K562 (cell line): Measurements from ENCODE around the gene CBFA2T2. TPM values are rescaled to one million over a fixed set of nuclear protein-coding genes. Genes with fewer than 3 reads are reported as not detected.

Experiments used
- ATAC-seq: fragments of 200-7000 bp; cut with Tn5 transposase; 3 replicates; pipeline ENCODE4 v1.9.1; 2020; ENCODE audit warnings: moderate library complexity
- BruUV-seq: library from RNA; stranded (reverse); fragments of 400-500 nt; replicated peaks from 2 replicates; lab custom pipeline; 2021; lab: Mats Ljungman, UMichigan
- CTCF ChIA-PET: fragments of 300-600 bp; formaldehyde crosslinking; extraction: SDS; loops from one replicate; lab custom pipeline; 2021; ENCODE audit warnings: low intra/inter-chr PET ratio; lab: Yijun Ruan, JAX
- POLR2A ChIA-PET: fragments of 300-600, 350-650 bp; sonication (Branson Sonifier 250); formaldehyde crosslinking; extraction: SDS; loops from one replicate; lab custom pipeline; 2021; ENCODE audit warnings: antibody characterized with exemption, inconsistent platforms; lab: Yijun Ruan, JAX
- DNase-seq, 4 experiments: peaks; one replicate each; pipeline versions ENCODE4 v3.0.0 to v3.0.0-alpha.2; 2011 to 2018; ENCODE audit warnings: low spot score in 3 of 4, mixed read lengths in 3 of 4; ENCODE audit errors: extremely low read depth in 1 of 4
- FAIRE-seq: peaks from 2 replicates; lab custom pipeline; 2011; peaks lifted over from hg19 to GRCh38; lab: Jason Lieb, UNC
- H2AFZ ChIP-seq: 2 replicates; pipeline ENCODE4 v1.6.0; 2011; ENCODE audit warnings: low read depth, low read length, control low read depth, inconsistent platforms
- H3K27ac ChIP-seq: fragments of 200-600 bp; 3 replicates; pipeline ENCODE4 v1.8.0; 2011; ENCODE audit warnings: low read depth, mild to moderate bottlenecking, control low read depth, inconsistent platforms, low read length, moderate library complexity, mixed read lengths; ENCODE audit errors: extremely low read depth
- H3K27me3 ChIP-seq, 2 experiments: fragments of 300-600 bp in 1 of 2; 2 replicates in 1 of 2; 3 replicates in 1 of 2; pipeline versions ENCODE4 v1.6.0 to v1.8.0; 2011; ENCODE audit warnings: inconsistent platforms in 2 of 2, low read length in 2 of 2, mild to moderate bottlenecking in 1 of 2, mixed read lengths in 1 of 2, moderate library complexity in 1 of 2; ENCODE audit not compliant: control insufficient read depth in 2 of 2, insufficient read depth in 2 of 2
- H3K36me3 ChIP-seq: fragments of 300-600 bp; 3 replicates; pipeline ENCODE4 v1.8.0; 2011; ENCODE audit warnings: mild to moderate bottlenecking, low read length, inconsistent platforms; ENCODE audit not compliant: control insufficient read depth, insufficient read depth
- H3K4me1 ChIP-seq, 2 experiments: fragments of 200-600 bp in 1 of 2; replicated peaks in 1 of 2; 2 replicates in 1 of 2; 3 replicates in 1 of 2; pipeline versions ENCODE4 v1.5.1 to v1.8.0; 2011; ENCODE audit warnings: inconsistent platforms in 2 of 2, low read length in 2 of 2, mild to moderate bottlenecking in 1 of 2, mixed read lengths in 1 of 2, moderate library complexity in 1 of 2; ENCODE audit not compliant: control insufficient read depth in 2 of 2, insufficient read depth in 2 of 2
- H3K4me2 ChIP-seq: 2 replicates; pipeline ENCODE4 v1.6.1; 2011; ENCODE audit warnings: low read length, control low read depth, inconsistent platforms, mixed read lengths; ENCODE audit not compliant: insufficient read depth
- H3K4me3 ChIP-seq: fragments of 200-600 bp; sonication (generic), shearing (Covaris generic); 2 replicates; pipeline ENCODE4 v1.5.1; 2016; ENCODE audit warnings: control low read depth, inconsistent platforms
- H3K79me2 ChIP-seq: fragments of 200-600 bp; 3 replicates; pipeline ENCODE4 v1.8.0; 2011; ENCODE audit warnings: low read length, inconsistent platforms; ENCODE audit not compliant: control insufficient read depth, insufficient read depth
- H3K9ac ChIP-seq, 2 experiments: 2 replicates each; pipeline versions ENCODE4 v1.6.0 to v1.6.1; 2011; ENCODE audit warnings: low read depth in 2 of 2, low read length in 2 of 2, control low read depth in 1 of 2, inconsistent platforms in 1 of 2, mild to moderate bottlenecking in 1 of 2, mixed read lengths in 1 of 2; ENCODE audit not compliant: insufficient read depth in 1 of 2
- H3K9me1 ChIP-seq: one replicate; pipeline ENCODE4 v1.6.0; 2011; ENCODE audit warnings: inconsistent platforms, mild to moderate bottlenecking, low read length, moderate library complexity; ENCODE audit not compliant: control insufficient read depth, insufficient read depth
- H3K9me3 ChIP-seq: replicated peaks from 2 replicates; pipeline ENCODE4 v1.5.1; 2011; ENCODE audit warnings: low read depth, low read length, inconsistent platforms; ENCODE audit not compliant: control insufficient read depth, insufficient read depth
- H4K20me1 ChIP-seq: replicated peaks from 2 replicates; pipeline ENCODE4 v1.6.1; 2011; ENCODE audit warnings: low read length, inconsistent platforms, mixed read lengths; ENCODE audit not compliant: control insufficient read depth, insufficient read depth
- CEBPB ChIP-seq: fragments of 450-650 bp; IDR thresholded peaks from 2 replicates; pipeline ENCODE4 v1.6.1; 2016; ENCODE audit warnings: missing genetic modification characterization, missing compliant biosample characterization
- CHCHD3 ChIP-seq: fragments of 250-450 bp; sonication (Bioruptor Pico); IDR thresholded peaks from 2 replicates; pipeline ENCODE4 v2.1.2; 2022; ENCODE audit warnings: mild to moderate bottlenecking
- HNRNPK ChIP-seq: fragments of 200-400 bp; formaldehyde crosslinking; IDR thresholded peaks from one replicate; pipeline ENCODE4 v1.6.1; 2018; ENCODE audit warnings: mild to moderate bottlenecking, low read depth, low read length; ENCODE audit not compliant: poor library complexity, severe bottlenecking
- RBM14 ChIP-seq: fragments of 200-400 bp; formaldehyde crosslinking; IDR thresholded peaks from 2 replicates; pipeline ENCODE4 v1.6.1; 2018; ENCODE audit warnings: low read depth, mild to moderate bottlenecking, low read length, moderate library complexity, borderline replicate concordance; ENCODE audit not compliant: insufficient read depth
- TEAD2 ChIP-seq: fragments of 450-650 bp; IDR thresholded peaks from 2 replicates; pipeline ENCODE4 v1.6.1; 2016; ENCODE audit warnings: missing genetic modification characterization, control low read depth, missing compliant biosample characterization
- TEAD4 ChIP-seq, 2 experiments: sonication (generic) in 1 of 2; formaldehyde crosslinking in 1 of 2; IDR thresholded peaks; 2 replicates each; pipeline versions ENCODE4 v1.6.1 to v1.8.0; 2012 to 2022; ENCODE audit warnings: borderline replicate concordance in 1 of 2, inconsistent platforms in 1 of 2, low read length in 1 of 2, mild to moderate bottlenecking in 1 of 2, missing genetic modification reagents in 1 of 2
- ZFP30 ChIP-seq: fragments of 250-450 bp; sonication (Bioruptor Pico); IDR thresholded peaks from 2 replicates; pipeline ENCODE4 v1.8.0; 2022; ENCODE audit warnings: moderate library complexity, mild to moderate bottlenecking, inconsistent platforms, borderline replicate concordance
- ZNF124 ChIP-seq: sonication (generic); formaldehyde crosslinking; IDR thresholded peaks from 2 replicates; pipeline ENCODE4 v1.8.1; 2022; ENCODE audit warnings: missing genetic modification reagents
- ZNF586 ChIP-seq: fragments of 450-650 bp; formaldehyde crosslinking; conservative IDR thresholded peaks from 2 replicates; pipeline ENCODE4 v1.4.0; 2020; ENCODE audit warnings: mild to moderate bottlenecking, moderate library complexity
- WGBS: fragments of 100-300 bp; shearing (Covaris generic); methylation state at CpG from one replicate; pipeline ENCODE4 v1.1.6; 2016; ENCODE audit warnings: low coverage, mixed read lengths; ENCODE audit not compliant: insufficient coverage; ENCODE audit errors: missing lambda C conversion rate; 5-methylcytosine and 5-hydroxymethylcytosine counted together
- in situ Hi-C: fragments of 300-500 bp; cut with MboI; formaldehyde crosslinking; loops from 4 replicates; pipeline ENCODE4 v1.15.0; 2018; ENCODE audit warnings: inconsistent platforms, mixed read lengths
- intact Hi-C: fragments of 100-400 bp; cut with micrococcal nuclease; formaldehyde crosslinking; loops from 2 replicates; pipeline ENCODE4 v1.14.2; 2022
- polyA plus RNA-seq, 8 experiments: library from polyadenylated mRNA; depleted of rRNA in 4 of 8; stranded (reverse) in 5 of 8; unstranded in 3 of 8; fragments of >200 nt; fragmentation: Nextera tagmentation in 2 of 8; fragmentation: Illumina TruSeq in 1 of 8; extraction: Ambion mirVana in 2 of 8; extraction: Trizol in 1 of 8; gene quantifications; 2 replicates each; pipeline versions ENCODE4 v1.2.1 to v1.2.3, GENCODE V29; 2011 to 2014; ENCODE audit warnings: inconsistent platforms in 1 of 8, missing spikeins in 1 of 8
- total RNA-seq, 7 experiments: library from RNA; depleted of rRNA in 6 of 7; stranded (reverse); fragments of >200 nt in 6 of 7; fragmentation: Illumina TruSeq in 2 of 7; extraction: Trizol in 2 of 7; gene quantifications; 2 replicates each; pipeline versions ENCODE4 v1.2.1 to v1.2.3, GENCODE V29; 2011 to 2021; ENCODE audit warnings: low replicate concordance in 1 of 7

Gene CBFA2T2
- total and polyA plus RNA-seq, 9 of the 15 experiments (the other 6 are each of a cell fraction or from before 2014, with no cell fraction given), result 0.27 to 9.6 (median 5.8) TPM

- TF ChIP-seq ZFP30 (CRISPR knock-in tag) (no peak), CHCHD3 (CRISPR knock-in tag) (no peak), HNRNPK (no peak), ZNF124 (CRISPR knock-in tag) (no peak), RBM14 (no peak), ZNF586 (CRISPR knock-in tag) (no peak), TEAD4 (IDR thresholded peaks at IDR 0.05; ENCODE audit: low read length) (no peak), TEAD4 (CRISPR knock-in tag; IDR thresholded peaks at IDR 0.05; ENCODE audit: borderline replicate concordance) (no peak)
Measured at GRCh38 chr20:33472868-33473435, 16.9 kb upstream of the CBFA2T2 start (continued).

GRCh38 chr20:33474097-33474873, 15.6 kb upstream of the CBFA2T2 start:
- ChIA-PET POLR2A (interaction anchor here (0.8 kb wide), 1 partner anchor 15 kb away, joined by 3 read pairs; the partner anchor contains the start of gene CBFA2T2), CTCF (no interaction called here)
- no peak for DNase-seq
- intact Hi-C loops, result no loop called here
- Histone ChIP-seq H3K9me3 (no peaks in the 10 kb centered on the region), H3K9ac (no peak overlapping the region), H3K27ac (no peak overlapping the region)
- ATAC-seq, result no peak
- TF ChIP-seq CEBPB (tag), result peak; percentile 16; the same call in 1 of the 2 replicates
- no peak for TF ChIP-seq TEAD2 (tag)
- TF ChIP-seq, all 486 proteins: peak for 1
- in situ Hi-C loops, result no loop called here
- Histone ChIP-seq H3K9me1 (no peaks in the 10 kb centered on the region), H3K27me3 (peaks cover 5 to 16% of the 10 kb centered on the region in 2 experiments; a peak in 4 of 5 replicates), H3K36me3 (no peaks in the 10 kb centered on the region), H3K79me2 (no peaks in the 10 kb centered on the region), H2AFZ (no peak overlapping the region), H3K4me2 (no peak overlapping the region), H4K20me1 (0 out of 2 replicates have a peak, but pooled peaks cover 7% of the 10 kb centered on the region), H3K4me1 (peaks cover 2 to 14% of the 10 kb centered on the region in 2 experiments), H3K4me3 (no peak overlapping the region)
- no peak for FAIRE-seq
- BruUV-seq, result no TSS peak
- 12% methylated on average over 7 of the region's 7 CpGs for WGBS
